K562 (cell line): ENCODE results near the gene NPAS3. TPM values are rescaled to one million over a fixed set of nuclear protein-coding genes. Genes with fewer than 3 reads are reported as not detected.

Experiments
- ATAC-seq: fragments of 200-7000 bp; cut with Tn5 transposase; 3 replicates; pipeline ENCODE4 v1.9.1; 2020; ENCODE audit warnings: moderate library complexity
- BruUV-seq: library from RNA; stranded (reverse); fragments of 400-500 nt; replicated peaks from 2 replicates; lab custom pipeline; 2021; lab: Mats Ljungman, UMichigan
- CTCF ChIA-PET: fragments of 300-600 bp; formaldehyde crosslinking; extraction: SDS; loops from one replicate; lab custom pipeline; 2021; ENCODE audit warnings: low intra/inter-chr PET ratio; lab: Yijun Ruan, JAX
- POLR2A ChIA-PET: fragments of 300-600, 350-650 bp; sonication (Branson Sonifier 250); formaldehyde crosslinking; extraction: SDS; loops from one replicate; lab custom pipeline; 2021; ENCODE audit warnings: antibody characterized with exemption, inconsistent platforms; lab: Yijun Ruan, JAX
- DNase-seq, 4 experiments: peaks; one replicate each; pipeline versions ENCODE4 v3.0.0 to v3.0.0-alpha.2; 2011 to 2018; ENCODE audit warnings: low spot score in 3 of 4, mixed read lengths in 3 of 4; ENCODE audit errors: extremely low read depth in 1 of 4
- FAIRE-seq: peaks from 2 replicates; lab custom pipeline; 2011; peaks lifted over from hg19 to GRCh38; lab: Jason Lieb, UNC
- H2AFZ ChIP-seq: 2 replicates; pipeline ENCODE4 v1.6.0; 2011; ENCODE audit warnings: low read depth, low read length, control low read depth, inconsistent platforms
- H3K27ac ChIP-seq: fragments of 200-600 bp; 3 replicates; pipeline ENCODE4 v1.8.0; 2011; ENCODE audit warnings: low read depth, mild to moderate bottlenecking, control low read depth, inconsistent platforms, low read length, moderate library complexity, mixed read lengths; ENCODE audit errors: extremely low read depth
- H3K27me3 ChIP-seq, 2 experiments: fragments of 300-600 bp in 1 of 2; 2 replicates in 1 of 2; 3 replicates in 1 of 2; pipeline versions ENCODE4 v1.6.0 to v1.8.0; 2011; ENCODE audit warnings: inconsistent platforms in 2 of 2, low read length in 2 of 2, mild to moderate bottlenecking in 1 of 2, mixed read lengths in 1 of 2, moderate library complexity in 1 of 2; ENCODE audit not compliant: control insufficient read depth in 2 of 2, insufficient read depth in 2 of 2
- H3K36me3 ChIP-seq: fragments of 300-600 bp; 3 replicates; pipeline ENCODE4 v1.8.0; 2011; ENCODE audit warnings: mild to moderate bottlenecking, low read length, inconsistent platforms; ENCODE audit not compliant: control insufficient read depth, insufficient read depth
- H3K4me1 ChIP-seq, 2 experiments: fragments of 200-600 bp in 1 of 2; replicated peaks in 1 of 2; 2 replicates in 1 of 2; 3 replicates in 1 of 2; pipeline versions ENCODE4 v1.5.1 to v1.8.0; 2011; ENCODE audit warnings: inconsistent platforms in 2 of 2, low read length in 2 of 2, mild to moderate bottlenecking in 1 of 2, mixed read lengths in 1 of 2, moderate library complexity in 1 of 2; ENCODE audit not compliant: control insufficient read depth in 2 of 2, insufficient read depth in 2 of 2
- H3K4me2 ChIP-seq: 2 replicates; pipeline ENCODE4 v1.6.1; 2011; ENCODE audit warnings: low read length, control low read depth, inconsistent platforms, mixed read lengths; ENCODE audit not compliant: insufficient read depth
- H3K4me3 ChIP-seq: fragments of 200-600 bp; sonication (generic), shearing (Covaris generic); 2 replicates; pipeline ENCODE4 v1.5.1; 2016; ENCODE audit warnings: control low read depth, inconsistent platforms
- H3K79me2 ChIP-seq: fragments of 200-600 bp; 3 replicates; pipeline ENCODE4 v1.8.0; 2011; ENCODE audit warnings: low read length, inconsistent platforms; ENCODE audit not compliant: control insufficient read depth, insufficient read depth
- H3K9ac ChIP-seq, 2 experiments: 2 replicates each; pipeline versions ENCODE4 v1.6.0 to v1.6.1; 2011; ENCODE audit warnings: low read depth in 2 of 2, low read length in 2 of 2, control low read depth in 1 of 2, inconsistent platforms in 1 of 2, mild to moderate bottlenecking in 1 of 2, mixed read lengths in 1 of 2; ENCODE audit not compliant: insufficient read depth in 1 of 2
- H3K9me1 ChIP-seq: one replicate; pipeline ENCODE4 v1.6.0; 2011; ENCODE audit warnings: inconsistent platforms, mild to moderate bottlenecking, low read length, moderate library complexity; ENCODE audit not compliant: control insufficient read depth, insufficient read depth
- H3K9me3 ChIP-seq: replicated peaks from 2 replicates; pipeline ENCODE4 v1.5.1; 2011; ENCODE audit warnings: low read depth, low read length, inconsistent platforms; ENCODE audit not compliant: control insufficient read depth, insufficient read depth
- H4K20me1 ChIP-seq: replicated peaks from 2 replicates; pipeline ENCODE4 v1.6.1; 2011; ENCODE audit warnings: low read length, inconsistent platforms, mixed read lengths; ENCODE audit not compliant: control insufficient read depth, insufficient read depth
- BRF1 ChIP-seq: IDR thresholded peaks from 3 replicates; pipeline ENCODE4 v1.6.1; 2011; ENCODE audit warnings: borderline replicate concordance, mild to moderate bottlenecking; ENCODE audit not compliant: insufficient read length; ENCODE audit errors: extremely low read depth
- CBX5 ChIP-seq: IDR thresholded peaks from 2 replicates; pipeline ENCODE4 v1.6.1; 2014; ENCODE audit warnings: low read depth, borderline replicate concordance
- E2F3 ChIP-seq: fragments of 250-450 bp; sonication (Bioruptor Pico); IDR thresholded peaks from 2 replicates; pipeline ENCODE4 v1.4.0; 2020; ENCODE audit warnings: mild to moderate bottlenecking
- ETS2 ChIP-seq: IDR thresholded peaks from 2 replicates; pipeline ENCODE4 v1.6.1; 2016; ENCODE audit warnings: borderline replicate concordance, missing genetic modification characterization, mild to moderate bottlenecking, moderate library complexity, missing compliant biosample characterization; ENCODE audit not compliant: poor library complexity, severe bottlenecking
- ETV6 ChIP-seq, 3 experiments: fragments of 150-350 bp in 1 of 3; sonication (generic) in 1 of 3; formaldehyde crosslinking in 1 of 3; IDR thresholded peaks; 2 replicates each; pipeline versions ENCODE4 v1.6.1 to v1.8.0; 2014 to 2022; ENCODE audit warnings: borderline replicate concordance in 2 of 3, low read depth in 2 of 3, antibody characterized with exemption in 1 of 3, low read length in 1 of 3, mild to moderate bottlenecking in 1 of 3, missing genetic modification reagents in 1 of 3
- FOXA3 ChIP-seq, 2 experiments: fragments of 450-650 bp in 1 of 2; sonication (generic) in 1 of 2; formaldehyde crosslinking; IDR thresholded peaks in 1 of 2; conservative IDR thresholded peaks in 1 of 2; 2 replicates each; pipeline versions ENCODE4 v1.4.0 to v1.8.0; 2020 to 2022; ENCODE audit warnings: mild to moderate bottlenecking in 2 of 2, missing genetic modification reagents in 1 of 2
- GATA2 ChIP-seq: sonication (generic); formaldehyde crosslinking; IDR thresholded peaks from 2 replicates; pipeline ENCODE4 v1.4.0; 2020; ENCODE audit warnings: mild to moderate bottlenecking, missing genetic modification reagents
- KAT7 ChIP-seq: sonication (generic); formaldehyde crosslinking; IDR thresholded peaks from 2 replicates; pipeline ENCODE4 v1.8.0; 2022; ENCODE audit warnings: missing genetic modification reagents, mild to moderate bottlenecking, borderline replicate concordance
- MYC ChIP-seq, 2 experiments: fragments of 250-450 bp in 1 of 2; sonication (Bioruptor Pico) in 1 of 2; IDR thresholded peaks; 2 replicates each; pipeline versions ENCODE4 v1.5.1 to v1.6.1; 2012 to 2021; ENCODE audit warnings: low read depth in 2 of 2, borderline replicate concordance in 1 of 2, improper control_type of control experiment in 1 of 2, low read length in 1 of 2, mild to moderate bottlenecking in 1 of 2, moderate library complexity in 1 of 2
- NCOA1 ChIP-seq: fragments of 450-650 bp; IDR thresholded peaks from 2 replicates; pipeline ENCODE4 v1.6.1; 2016; ENCODE audit warnings: low read depth
- NFE2L1 ChIP-seq: fragments of 450-650 bp; IDR thresholded peaks from 2 replicates; pipeline ENCODE4 v1.6.1; 2016; ENCODE audit warnings: missing genetic modification characterization, low read depth, mild to moderate bottlenecking, missing compliant biosample characterization, moderate library complexity, borderline replicate concordance
- PTBP1 ChIP-seq: fragments of 200-400 bp; formaldehyde crosslinking; IDR thresholded peaks from 2 replicates; pipeline ENCODE4 v1.6.1; 2017; ENCODE audit warnings: low read depth, low read length
- RBM14 ChIP-seq: fragments of 200-400 bp; formaldehyde crosslinking; IDR thresholded peaks from 2 replicates; pipeline ENCODE4 v1.6.1; 2018; ENCODE audit warnings: low read depth, mild to moderate bottlenecking, low read length, moderate library complexity, borderline replicate concordance; ENCODE audit not compliant: insufficient read depth
- SETDB1 ChIP-seq: IDR thresholded peaks from one replicate; pipeline ENCODE4 v1.6.1; 2012; ENCODE audit warnings: low read length, control low read depth, inconsistent platforms
- SMAD1 ChIP-seq: fragments of 150-350 bp; IDR thresholded peaks from 2 replicates; pipeline ENCODE4 v1.6.1; 2014; ENCODE audit warnings: low read length, low read depth; ENCODE audit not compliant: partially characterized antibody
- ZNF184 ChIP-seq: sonication (generic); formaldehyde crosslinking; IDR thresholded peaks from 2 replicates; pipeline ENCODE4 v1.5.0; 2020; ENCODE audit warnings: missing genetic modification reagents
- ZNF311 ChIP-seq: fragments of 250-450 bp; sonication (Bioruptor Pico); IDR thresholded peaks from 2 replicates; pipeline ENCODE4 v1.4.0; 2020; ENCODE audit warnings: mild to moderate bottlenecking, moderate library complexity
- WGBS: fragments of 100-300 bp; shearing (Covaris generic); methylation state at CpG from one replicate; pipeline ENCODE4 v1.1.6; 2016; ENCODE audit warnings: low coverage, mixed read lengths; ENCODE audit not compliant: insufficient coverage; ENCODE audit errors: missing lambda C conversion rate; 5-methylcytosine and 5-hydroxymethylcytosine counted together
- in situ Hi-C: fragments of 300-500 bp; cut with MboI; formaldehyde crosslinking; loops from 4 replicates; pipeline ENCODE4 v1.15.0; 2018; ENCODE audit warnings: inconsistent platforms, mixed read lengths
- intact Hi-C: fragments of 100-400 bp; cut with micrococcal nuclease; formaldehyde crosslinking; loops from 2 replicates; pipeline ENCODE4 v1.14.2; 2022
- polyA plus RNA-seq, 8 experiments: library from polyadenylated mRNA; depleted of rRNA in 4 of 8; stranded (reverse) in 5 of 8; unstranded in 3 of 8; fragments of >200 nt; fragmentation: Nextera tagmentation in 2 of 8; fragmentation: Illumina TruSeq in 1 of 8; extraction: Ambion mirVana in 2 of 8; extraction: Trizol in 1 of 8; gene quantifications; 2 replicates each; pipeline versions ENCODE4 v1.2.1 to v1.2.3, GENCODE V29; 2011 to 2014; ENCODE audit warnings: inconsistent platforms in 1 of 8, missing spikeins in 1 of 8
- total RNA-seq, 7 experiments: library from RNA; depleted of rRNA in 6 of 7; stranded (reverse); fragments of >200 nt in 6 of 7; fragmentation: Illumina TruSeq in 2 of 7; extraction: Trizol in 2 of 7; gene quantifications; 2 replicates each; pipeline versions ENCODE4 v1.2.1 to v1.2.3, GENCODE V29; 2011 to 2021; ENCODE audit warnings: low replicate concordance in 1 of 7
- TF ChIP-seq, protein P1 (sequence below): fragments of 450-650 bp; conservative IDR thresholded peaks from 2 replicates; pipeline ENCODE4 v1.6.1; 2016; ENCODE audit warnings: missing genetic modification characterization, low read depth, mild to moderate bottlenecking, control low read depth, missing compliant biosample characterization
- TF ChIP-seq, protein P2 (sequence below): fragments of 450-650 bp; formaldehyde crosslinking; IDR thresholded peaks from 2 replicates; pipeline ENCODE4 v1.4.0; 2022; ENCODE audit warnings: missing genetic modification characterization

NPAS3 gene
- total and polyA plus RNA-seq, 9 of the 15 experiments (the other 6 are each of a cell fraction or from before 2014, with no cell fraction given): 0.04 TPM; not detected in 8

- no TSS peak for BruUV-seq
- H3K36me3 ChIP-seq: no peaks in the 10 kb centered on the region
- H4K20me1 ChIP-seq: no peaks in the 10 kb centered on the region
- H3K4me3 ChIP-seq: no peak overlapping the region
- ChIA-PET CTCF (no interaction called here), POLR2A (no interaction called here)
- H3K9ac ChIP-seq: no peak overlapping the region
- H3K79me2 ChIP-seq: no peaks in the 10 kb centered on the region
- H3K4me2 ChIP-seq: no peak overlapping the region
- no peaks in the 10 kb centered on the region for H3K9me1 ChIP-seq
- no peaks in the 10 kb centered on the region for H3K27me3 ChIP-seq
- intact Hi-C loops: no loop called here
- no peaks in the 10 kb centered on the region for H3K9me3 ChIP-seq
- H3K4me1 ChIP-seq: no peaks in the 10 kb centered on the region
- no peak overlapping the region for H3K27ac ChIP-seq
- H2AFZ ChIP-seq: no peak overlapping the region
- no peak for TF ChIP-seq SETDB1
- no peak for TF ChIP-seq PTBP1
- no peak for TF ChIP-seq ZNF184 (CRISPR knock-in tag)
- TF ChIP-seq ETV6 (IDR thresholded peaks at IDR 0.05; ENCODE audit: borderline replicate concordance in 1 of 2, low read depth in 2 of 2, low read length in 1 of 2): no peak
- TF ChIP-seq ETV6 (CRISPR knock-in tag; IDR thresholded peaks at IDR 0.05; ENCODE audit: borderline replicate concordance): no peak
- TF ChIP-seq, protein P1, sequence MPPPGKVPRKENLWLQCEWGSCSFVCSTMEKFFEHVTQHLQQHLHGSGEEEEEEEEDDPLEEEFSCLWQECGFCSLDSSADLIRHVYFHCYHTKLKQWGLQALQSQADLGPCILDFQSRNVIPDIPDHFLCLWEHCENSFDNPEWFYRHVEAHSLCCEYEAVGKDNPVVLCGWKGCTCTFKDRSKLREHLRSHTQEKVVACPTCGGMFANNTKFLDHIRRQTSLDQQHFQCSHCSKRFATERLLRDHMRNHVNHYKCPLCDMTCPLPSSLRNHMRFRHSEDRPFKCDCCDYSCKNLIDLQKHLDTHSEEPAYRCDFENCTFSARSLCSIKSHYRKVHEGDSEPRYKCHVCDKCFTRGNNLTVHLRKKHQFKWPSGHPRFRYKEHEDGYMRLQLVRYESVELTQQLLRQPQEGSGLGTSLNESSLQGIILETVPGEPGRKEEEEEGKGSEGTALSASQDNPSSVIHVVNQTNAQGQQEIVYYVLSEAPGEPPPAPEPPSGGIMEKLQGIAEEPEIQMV (tag): no peak
- no peak for TF ChIP-seq SMAD1
- TF ChIP-seq KAT7 (CRISPR knock-in tag): no peak
- no peak for TF ChIP-seq CBX5
- TF ChIP-seq E2F3 (CRISPR knock-in tag): no peak
- no peak for TF ChIP-seq FOXA3 (CRISPR knock-in tag; conservative IDR thresholded peaks at IDR 0.05 in 1 of 2, IDR thresholded peaks at IDR 0.05 in 1 of 2)
- no peak for TF ChIP-seq NCOA1
- no peak for TF ChIP-seq MYC (IDR thresholded peaks at IDR 0.05; ENCODE audit: low read depth, low read length)
- TF ChIP-seq MYC (CRISPR knock-in tag; IDR thresholded peaks at IDR 0.05; ENCODE audit: borderline replicate concordance, low read depth): no peak
- TF ChIP-seq ZNF311 (CRISPR knock-in tag): no peak
- TF ChIP-seq NFE2L1: no peak
- no peak for TF ChIP-seq RBM14
- TF ChIP-seq, protein P2, sequence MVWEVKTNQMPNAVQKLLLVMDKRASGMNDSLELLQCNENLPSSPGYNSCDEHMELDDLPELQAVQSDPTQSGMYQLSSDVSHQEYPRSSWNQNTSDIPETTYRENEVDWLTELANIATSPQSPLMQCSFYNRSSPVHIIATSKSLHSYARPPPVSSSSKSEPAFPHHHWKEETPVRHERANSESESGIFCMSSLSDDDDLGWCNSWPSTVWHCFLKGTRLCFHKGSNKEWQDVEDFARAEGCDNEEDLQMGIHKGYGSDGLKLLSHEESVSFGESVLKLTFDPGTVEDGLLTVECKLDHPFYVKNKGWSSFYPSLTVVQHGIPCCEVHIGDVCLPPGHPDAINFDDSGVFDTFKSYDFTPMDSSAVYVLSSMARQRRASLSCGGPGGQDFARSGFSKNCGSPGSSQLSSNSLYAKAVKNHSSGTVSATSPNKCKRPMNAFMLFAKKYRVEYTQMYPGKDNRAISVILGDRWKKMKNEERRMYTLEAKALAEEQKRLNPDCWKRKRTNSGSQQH: no peak
- TF ChIP-seq BRF1: no peak
- no peak for TF ChIP-seq GATA2 (CRISPR knock-in tag)
- no peak for TF ChIP-seq ETS2 (tag)
- FAIRE-seq: no peak
- no peak for DNase-seq
- WGBS: 1% methylated on average over 11 of the region's 25 CpGs
- ATAC-seq: no peak
- in situ Hi-C loops: no loop called here
Observed at GRCh38 chr14:33198684-33199083, 260.0 kb downstream of the NPAS3 start.
